ENCODE data around the gene OAS3.

The OAS3 gene

GRCh38 chr12:112900298-112901145 is 37.8 kb upstream of the OAS3 start:
- peak; percentile 67 for TF ChIP-seq CTCF (IDR thresholded peaks at IDR 0.05; ENCODE audit: insufficient read depth, low read length, missing control alignments)
- no peak for DNase-seq (ENCODE audit: low read depth, low spot score)
- no peak overlapping the region for H3K4me3 ChIP-seq (ENCODE audit: low read depth, low read length)
- CTCF ChIA-PET = interaction anchor here (1.0 to 1.4 kb wide), 3 partner anchors 11 to 130 kb away, joined by 3 read pairs; no protein-coding TSS in a partner anchor
- POLR2A ChIA-PET = no interaction called here

GRCh38 chr12:112901271-112901670 is 37.0 kb upstream of the OAS3 start:
- no peak for DNase-seq (ENCODE audit: low read depth, low spot score)
- ChIA-PET POLR2A (no interaction called here), CTCF (interaction anchor here (1.0 to 1.4 kb wide), 2 partner anchors 31 to 129 kb away, joined by 3 read pairs; no protein-coding TSS in a partner anchor)
- TF ChIP-seq CTCF (IDR thresholded peaks at IDR 0.05; ENCODE audit: insufficient read depth, low read length, missing control alignments) = no peak
- no peak overlapping the region for H3K4me3 ChIP-seq (ENCODE audit: low read depth, low read length)

GRCh38 chr12:112904571-112904970 is 33.7 kb upstream of the OAS3 start:
- POLR2A ChIA-PET = no interaction called here
- no peak for TF ChIP-seq CTCF (IDR thresholded peaks at IDR 0.05; ENCODE audit: insufficient read depth, low read length, missing control alignments)
- CTCF ChIA-PET = interaction anchor here (0.9 kb wide), 1 partner anchor 144 kb away, joined by 3 read pairs; no protein-coding TSS in a partner anchor
- no peak overlapping the region for H3K4me3 ChIP-seq (ENCODE audit: low read depth, low read length)
- DNase-seq (ENCODE audit: low read depth, low spot score) = no peak

- ChIA-PET CTCF (interaction anchor here (0.9 kb wide), 1 partner anchor 143 kb away, joined by 3 read pairs; no protein-coding TSS in a partner anchor), POLR2A (no interaction called here)
- DNase-seq (ENCODE audit: low read depth, low spot score) = no peak
- no peak overlapping the region for H3K4me3 ChIP-seq (ENCODE audit: low read depth, low read length)
- no peak for TF ChIP-seq CTCF (IDR thresholded peaks at IDR 0.05; ENCODE audit: insufficient read depth, low read length, missing control alignments)
Measured at GRCh38 chr12:112905451-112906089, 32.7 kb upstream of the OAS3 start.

GRCh38 chr12:112906712-112907414 is 31.4 kb upstream of the OAS3 start, which contains the start of gene OAS1:
Gene OAS1 (plus strand): TSS chr12:112906962. CDS start chr12:112907040, 78 bp downstream.
- no peak for TF ChIP-seq CTCF (IDR thresholded peaks at IDR 0.05; ENCODE audit: insufficient read depth, low read length, missing control alignments)
- CTCF ChIA-PET = no interaction called here
- DNase-seq (ENCODE audit: low read depth, low spot score) = no peak
- POLR2A ChIA-PET = no interaction called here
- H3K4me3 ChIP-seq (ENCODE audit: low read depth, low read length) = no peak within 1 kb of the TSS; the same call in none of the 2 replicates
